ENCODE results near the gene TNS1.

DNA sequence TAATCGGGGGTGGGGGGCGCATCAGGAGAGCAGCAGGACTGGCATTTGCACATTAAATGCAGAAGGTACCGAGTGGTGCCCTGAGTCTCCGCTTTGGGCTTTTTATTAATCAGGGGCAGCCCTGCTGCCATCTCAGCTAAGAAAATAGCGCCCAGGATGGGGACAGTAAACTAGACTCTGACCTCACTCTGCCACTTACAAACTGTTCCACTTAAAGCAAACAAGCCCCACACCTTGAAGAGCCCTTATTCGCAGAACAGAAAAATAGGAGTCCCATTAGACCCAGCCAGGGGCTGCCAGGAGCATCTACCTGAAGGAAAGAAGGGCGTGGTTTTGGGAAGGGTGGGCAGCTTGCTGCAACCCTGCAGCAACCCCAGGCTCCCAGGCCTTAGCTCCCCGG lies 165.3 kb downstream of the TNS1 start:
- TF ChIP-seq POLR2AphosphoS5 (IDR thresholded peaks at IDR 0.05; ENCODE audit: borderline replicate concordance, low read depth, low read length) (no peak), EZH2 (IDR thresholded peaks at IDR 0.05) (no peak), FOXP2 (optimal IDR thresholded peaks at IDR 0.05; ENCODE audit: control extremely low read depth, extremely low read length, insufficient read depth) (no peak)

Data from SK-N-MC (cell line).